Calu3 (cell line): ENCODE results near the gene ATP9A. TPM values are rescaled to one million over a fixed set of nuclear protein-coding genes. Genes with fewer than 3 reads are reported as not detected.
"Not testable (repeated sequence)": the region's sequence is repeated elsewhere in the genome, so short reads cannot be mapped to it uniquely, and the experiment has no call there.

Experiments
- BruUV-seq: library from RNA; stranded (reverse); fragments of 400-500 nt; replicated peaks from 2 replicates; lab custom pipeline; 2021; lab: Mats Ljungman, UMichigan
- CTCF ChIA-PET: fragments of 300-600 bp; sonication (Branson Sonifier 250); formaldehyde crosslinking; loops from one replicate; lab custom pipeline; 2022; ENCODE audit warnings: antibody characterized with exemption; lab: Charles Lee
- DNase-seq: peaks from one replicate; pipeline ENCODE4 v3.0.0; 2022
- H3K27ac Mint-ChIP-seq: one replicate; pipeline ENCODE4 v1.8.0; 2022; ENCODE audit warnings: mixed read lengths; ENCODE audit not compliant: unreplicated experiment
- H3K27me3 Mint-ChIP-seq: one replicate; pipeline ENCODE4 v1.8.0; 2022; ENCODE audit warnings: mixed read lengths; ENCODE audit not compliant: unreplicated experiment
- H3K36me3 Mint-ChIP-seq: one replicate; pipeline ENCODE4 v1.8.0; 2022; ENCODE audit warnings: mild to moderate bottlenecking, moderate library complexity, mixed read lengths; ENCODE audit not compliant: insufficient read depth, unreplicated experiment
- H3K4me1 Mint-ChIP-seq: one replicate; pipeline ENCODE4 v1.8.0; 2022; ENCODE audit warnings: mild to moderate bottlenecking, low read depth, mixed read lengths; ENCODE audit not compliant: unreplicated experiment
- H3K4me3 Mint-ChIP-seq: one replicate; pipeline ENCODE4 v1.8.0; 2022; ENCODE audit warnings: mild to moderate bottlenecking, low read depth, moderate library complexity, mixed read lengths; ENCODE audit not compliant: unreplicated experiment
- H3K9me3 Mint-ChIP-seq: one replicate; pipeline ENCODE4 v1.8.0; 2022; ENCODE audit warnings: low read depth, mixed read lengths; ENCODE audit not compliant: unreplicated experiment
- intact Hi-C: fragments of 100-400 bp; cut with micrococcal nuclease; formaldehyde crosslinking; loops from one replicate; pipeline ENCODE4 v1.10.0; 2022; ENCODE audit not compliant: unreplicated experiment
- total RNA-seq: library from RNA; stranded (reverse); gene quantifications from 2 replicates; pipeline ENCODE4 v1.2.3, GENCODE V29; 2022
- TF ChIP-seq, protein P1 (sequence below): fragments of 200-600 bp; IDR thresholded peaks from one replicate; pipeline ENCODE4 v1.8.0; 2022; ENCODE audit warnings: antibody characterized with exemption; ENCODE audit not compliant: unreplicated experiment

Gene ATP9A
- total RNA-seq, 1 experiment from 2014 or later, result 98.5 TPM

DNA sequence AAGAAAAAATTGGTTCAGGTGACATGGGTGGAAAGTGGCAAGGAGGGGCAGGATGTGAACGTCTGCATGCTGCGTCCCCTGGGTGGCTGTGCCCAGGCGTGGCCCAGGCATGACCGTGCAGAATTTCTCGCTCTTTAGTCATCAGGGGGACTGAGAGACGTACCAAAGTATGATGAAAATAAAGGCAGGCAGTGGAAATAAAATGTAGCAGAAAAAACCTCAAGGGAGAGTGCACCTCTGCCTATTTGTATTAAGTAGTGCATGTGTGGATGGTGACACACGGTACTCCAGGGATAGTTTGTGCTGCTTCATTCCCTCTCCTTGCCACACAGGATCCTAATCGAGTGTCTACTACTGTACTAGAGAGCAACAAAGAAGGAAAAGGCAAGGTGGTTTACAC is 81.1 kb downstream of the ATP9A start:
- H3K4me3 Mint-ChIP-seq, result no peak overlapping the region
- CTCF ChIA-PET, result interaction anchor here (0.7 kb wide), 1 partner anchor 297 kb away, joined by 3 read pairs; no protein-coding TSS in a partner anchor
- intact Hi-C loops, result no loop called here
- H3K36me3 Mint-ChIP-seq, result peaks cover 44% of the 10 kb centered on the region
- no peaks in the 10 kb centered on the region for H3K27me3 Mint-ChIP-seq
- H3K9me3 Mint-ChIP-seq, result no peaks in the 10 kb centered on the region
- peak; percentile 78 for DNase-seq
- TF ChIP-seq, protein P1, sequence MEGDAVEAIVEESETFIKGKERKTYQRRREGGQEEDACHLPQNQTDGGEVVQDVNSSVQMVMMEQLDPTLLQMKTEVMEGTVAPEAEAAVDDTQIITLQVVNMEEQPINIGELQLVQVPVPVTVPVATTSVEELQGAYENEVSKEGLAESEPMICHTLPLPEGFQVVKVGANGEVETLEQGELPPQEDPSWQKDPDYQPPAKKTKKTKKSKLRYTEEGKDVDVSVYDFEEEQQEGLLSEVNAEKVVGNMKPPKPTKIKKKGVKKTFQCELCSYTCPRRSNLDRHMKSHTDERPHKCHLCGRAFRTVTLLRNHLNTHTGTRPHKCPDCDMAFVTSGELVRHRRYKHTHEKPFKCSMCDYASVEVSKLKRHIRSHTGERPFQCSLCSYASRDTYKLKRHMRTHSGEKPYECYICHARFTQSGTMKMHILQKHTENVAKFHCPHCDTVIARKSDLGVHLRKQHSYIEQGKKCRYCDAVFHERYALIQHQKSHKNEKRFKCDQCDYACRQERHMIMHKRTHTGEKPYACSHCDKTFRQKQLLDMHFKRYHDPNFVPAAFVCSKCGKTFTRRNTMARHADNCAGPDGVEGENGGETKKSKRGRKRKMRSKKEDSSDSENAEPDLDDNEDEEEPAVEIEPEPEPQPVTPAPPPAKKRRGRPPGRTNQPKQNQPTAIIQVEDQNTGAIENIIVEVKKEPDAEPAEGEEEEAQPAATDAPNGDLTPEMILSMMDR, result no peak
- H3K27ac Mint-ChIP-seq, result peak overlapping the region; percentile 87
- BruUV-seq, result no TSS peak
- H3K4me1 Mint-ChIP-seq, result peaks cover 13% of the 10 kb centered on the region

DNA sequence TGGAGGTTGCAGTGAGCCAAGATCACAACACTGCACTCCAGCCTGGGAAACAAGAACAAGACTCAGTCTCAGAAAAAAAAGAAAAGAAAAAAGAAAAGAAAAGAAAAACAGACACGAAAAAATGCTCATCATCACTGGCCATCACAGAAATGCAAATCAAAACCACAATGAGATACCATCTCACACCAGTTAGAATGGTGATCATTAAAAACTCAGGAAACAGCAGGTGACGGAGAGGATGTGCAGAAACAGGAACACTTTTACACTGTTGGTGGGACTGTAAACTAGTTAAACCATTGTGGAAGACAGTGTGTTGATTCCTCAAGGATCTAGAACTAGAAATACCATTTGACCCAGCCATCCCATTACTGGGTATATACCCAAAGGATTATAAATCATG is 82.7 kb downstream of the ATP9A start:
- intact Hi-C loops, H3K27ac Mint-ChIP-seq, DNase-seq, BruUV-seq, H3K27me3 Mint-ChIP-seq, CTCF ChIA-PET, H3K9me3 Mint-ChIP-seq, H3K4me3 Mint-ChIP-seq: not testable (repeated sequence)
- H3K4me1 Mint-ChIP-seq, result peaks cover 13% of the 10 kb centered on the region
- H3K36me3 Mint-ChIP-seq, result peaks cover 38% of the 10 kb centered on the region

DNA sequence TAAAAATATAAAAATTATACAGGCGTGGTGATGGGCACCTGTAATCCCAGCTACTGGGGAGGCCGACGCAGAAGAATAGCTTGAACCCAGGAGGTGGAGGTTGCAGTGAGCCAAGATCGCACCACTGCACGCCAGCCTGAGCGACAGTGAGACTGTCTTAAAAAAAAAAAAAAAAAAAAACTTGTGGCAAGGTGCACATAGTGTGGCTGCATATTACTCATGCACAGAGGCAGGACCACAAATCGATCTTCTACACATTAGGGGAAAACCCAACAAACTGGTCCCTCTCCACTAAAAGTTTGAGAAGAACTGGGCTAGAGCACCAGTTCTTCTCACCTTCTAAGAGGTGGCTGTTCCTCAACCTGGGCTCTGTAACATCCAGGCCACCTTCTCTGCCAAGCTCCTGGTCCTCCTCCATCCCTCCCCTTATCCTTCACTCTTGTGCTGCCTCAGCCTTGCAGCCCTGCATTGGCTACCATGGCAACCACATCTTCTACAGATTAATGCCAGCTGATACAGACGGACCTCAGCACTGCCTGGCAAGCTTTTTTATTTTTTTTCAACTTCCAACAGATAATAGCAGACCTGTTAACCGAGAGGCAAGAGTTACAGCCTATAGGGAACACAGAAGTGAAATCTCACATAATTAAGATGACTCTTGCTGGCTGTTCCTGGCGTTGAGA is 88.0 kb downstream of the ATP9A start:
- Mint-ChIP-seq H3K9me3 (no peaks in the 10 kb centered on the region), H3K4me3 (no peak overlapping the region), H3K27me3 (no peaks in the 10 kb centered on the region), H3K4me1 (no peaks in the 10 kb centered on the region), H3K36me3 (peaks cover 13% of the 10 kb centered on the region), H3K27ac (peak overlapping the region; percentile 4)
- CTCF ChIA-PET, result no interaction called here
- TF ChIP-seq, protein P1, result no peak
- DNase-seq, result no peak
- intact Hi-C loops, result no loop called here
- BruUV-seq, result no TSS peak

DNA sequence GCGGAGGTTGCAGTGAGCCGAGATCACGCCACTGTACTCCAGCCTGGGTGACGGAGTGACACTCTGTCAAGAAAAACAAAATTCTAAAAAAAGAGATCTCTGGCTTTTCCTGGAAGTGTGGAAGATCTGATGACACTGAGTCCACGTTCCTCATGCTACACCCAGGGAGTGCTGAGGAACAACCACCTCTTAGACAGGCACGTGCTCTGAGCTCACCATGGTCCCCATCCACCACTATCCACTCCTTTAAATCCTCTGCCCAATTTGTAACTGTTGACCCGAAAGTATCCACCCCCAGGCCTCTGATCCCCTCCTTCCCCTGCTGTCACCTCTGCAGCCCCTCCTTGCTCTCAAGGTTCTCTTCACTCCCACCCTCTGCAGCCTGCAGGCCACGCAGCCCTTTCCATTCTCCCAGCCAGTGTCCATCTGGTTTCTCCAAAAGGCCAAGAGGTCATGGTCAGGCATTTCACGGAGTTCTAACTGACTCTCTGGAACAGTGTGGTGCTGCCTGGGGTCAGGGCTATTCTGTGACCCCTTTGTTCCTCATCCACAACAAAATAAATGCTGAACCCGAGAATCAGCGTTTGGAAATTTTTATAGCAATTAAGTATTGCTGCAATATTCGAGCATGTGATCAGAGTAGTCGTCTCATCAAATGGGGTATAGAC is 88.8 kb downstream of the ATP9A start:
- Mint-ChIP-seq H3K27ac (no peak overlapping the region), H3K36me3 (peaks cover 9% of the 10 kb centered on the region), H3K4me1 (no peaks in the 10 kb centered on the region), H3K27me3 (no peaks in the 10 kb centered on the region), H3K9me3 (no peaks in the 10 kb centered on the region), H3K4me3 (no peak overlapping the region)
- BruUV-seq, result no TSS peak
- intact Hi-C loops, result no loop called here
- TF ChIP-seq, protein P1, result no peak
- no peak for DNase-seq
- CTCF ChIA-PET, result no interaction called here
